H1 (cell line): ENCODE data around the gene TBC1D10A. TPM values are rescaled to one million over a fixed set of nuclear protein-coding genes. Genes with fewer than 3 reads are reported as not detected.

Experiments used
- CTCF ChIA-PET: fragments of 300-600 bp; sonication (Branson Sonifier 250); formaldehyde crosslinking; loops from one replicate; lab custom pipeline; 2021; ENCODE audit not compliant: partially characterized antibody; lab: Charles Lee
- POLR2A ChIA-PET: fragments of 300-600 bp; sonication (Branson Sonifier 250); formaldehyde crosslinking; loops from one replicate; lab custom pipeline; 2021; ENCODE audit warnings: inconsistent platforms; ENCODE audit not compliant: partially characterized antibody; lab: Charles Lee
- DNase-seq, 2 experiments: peaks; one replicate each; pipeline versions ENCODE4 v3.0.0 to v3.0.0-alpha.2; 2010 to 2022; ENCODE audit warnings: low spot score in 2 of 2, low read depth in 1 of 2, mixed read lengths in 1 of 2
- FAIRE-seq: peaks from 2 replicates; lab custom pipeline; 2011; peaks lifted over from hg19 to GRCh38; lab: Jason Lieb, UNC
- H2AFZ ChIP-seq: 2 replicates; pipeline ENCODE4 v1.8.1; 2012; ENCODE audit warnings: low read length, inconsistent platforms
- H2AK5ac ChIP-seq: 2 replicates; pipeline ENCODE4 v1.6.1; 2013; ENCODE audit warnings: low read depth, low read length
- H2BK120ac ChIP-seq: replicated peaks from 2 replicates; pipeline ENCODE3; 2013; ENCODE audit warnings: low read depth, low read length, inconsistent platforms
- H2BK12ac ChIP-seq: 2 replicates; pipeline ENCODE4 v1.6.1; 2013; ENCODE audit warnings: low read depth, low read length
- H2BK15ac ChIP-seq: 2 replicates; pipeline ENCODE4 v1.6.1; 2013; ENCODE audit warnings: low read length
- H2BK20ac ChIP-seq: 2 replicates; pipeline ENCODE4 v1.6.1; 2013; ENCODE audit warnings: low read length
- H2BK5ac ChIP-seq: 2 replicates; pipeline ENCODE4 v1.6.1; 2013; ENCODE audit warnings: low read depth, low read length
- H3K14ac ChIP-seq: 2 replicates; pipeline ENCODE4 v1.6.1; 2013; ENCODE audit warnings: inconsistent platforms; ENCODE audit not compliant: insufficient read length
- H3K18ac ChIP-seq: 2 replicates; pipeline ENCODE4 v1.6.1; 2013; ENCODE audit warnings: low read length; ENCODE audit errors: extremely low read depth
- H3K23ac ChIP-seq: 2 replicates; pipeline ENCODE4 v1.6.1; 2013; ENCODE audit warnings: inconsistent platforms; ENCODE audit not compliant: insufficient read length
- H3K23me2 ChIP-seq: 2 replicates; pipeline ENCODE4 v1.6.1; 2013; ENCODE audit warnings: low read depth, low read length
- H3K27ac ChIP-seq: 2 replicates; pipeline ENCODE4 v1.6.1; 2011; ENCODE audit warnings: low read depth, low read length, inconsistent platforms
- H3K27me3 ChIP-seq, 4 experiments: replicated peaks in 1 of 4; 1 replicate in 1 of 4; 2 replicates in 3 of 4; pipeline versions ENCODE4 v1.6.1 to v1.8.1; 2011 to 2013; ENCODE audit warnings: low read length in 3 of 4, mild to moderate bottlenecking in 3 of 4, inconsistent platforms in 2 of 4, mixed read lengths in 2 of 4, moderate library complexity in 1 of 4; ENCODE audit not compliant: control insufficient read depth in 3 of 4, insufficient read depth in 3 of 4; ENCODE audit errors: extremely low read depth in 1 of 4
- H3K36me3 ChIP-seq, 4 experiments: 2 replicates each; pipeline versions ENCODE4 v1.6.1 to v1.8.1; 2011 to 2013; ENCODE audit warnings: mild to moderate bottlenecking in 4 of 4, low read length in 3 of 4, moderate library complexity in 2 of 4, control low read depth in 1 of 4, inconsistent platforms in 1 of 4; ENCODE audit not compliant: insufficient read depth in 4 of 4, control insufficient read depth in 2 of 4
- H3K4ac ChIP-seq: replicated peaks from 2 replicates; pipeline ENCODE3; 2013; ENCODE audit warnings: low read length, low read depth, mixed read lengths, inconsistent platforms; ENCODE audit not compliant: insufficient read length
- H3K4me1 ChIP-seq, 4 experiments: replicated peaks in 1 of 4; 1 replicate in 1 of 4; 2 replicates in 3 of 4; pipeline versions ENCODE4 v1.6.1 to v1.8.1; 2011 to 2013; ENCODE audit warnings: low read length in 3 of 4, inconsistent platforms in 2 of 4, mixed read lengths in 1 of 4; ENCODE audit not compliant: insufficient read depth in 4 of 4, control insufficient read depth in 3 of 4
- H3K4me2 ChIP-seq, 2 experiments: 2 replicates each; pipeline versions ENCODE4 v1.6.1 to v1.8.1; 2011 to 2013; ENCODE audit warnings: low read depth in 2 of 2, low read length in 2 of 2, control low read depth in 1 of 2, inconsistent platforms in 1 of 2, mild to moderate bottlenecking in 1 of 2; ENCODE audit not compliant: insufficient read depth in 1 of 2
- H3K4me3 ChIP-seq, 4 experiments: fragments of 200-600, 300-600 bp in 1 of 4; sonication (generic), shearing (Covaris generic), sonication (Bioruptor Twin) in 1 of 4; 2 replicates each; pipeline versions ENCODE4 v1.5.1 to v1.8.1; 2011 to 2016; ENCODE audit warnings: low read length in 4 of 4, low read depth in 3 of 4, control low read depth in 2 of 4, inconsistent platforms in 2 of 4, mild to moderate bottlenecking in 2 of 4, mixed read lengths in 1 of 4, moderate library complexity in 1 of 4; ENCODE audit not compliant: insufficient read depth in 2 of 4; ENCODE audit errors: extremely low read depth in 1 of 4
- H3K56ac ChIP-seq: replicated peaks from 2 replicates; pipeline ENCODE3; 2013; ENCODE audit warnings: low read depth, mild to moderate bottlenecking, mixed read lengths, low read length, inconsistent platforms; ENCODE audit not compliant: insufficient read length
- H3K79me1 ChIP-seq: 2 replicates; pipeline ENCODE4 v1.6.1; 2013; ENCODE audit warnings: low read depth, low read length, control low read depth
- H3K79me2 ChIP-seq, 2 experiments: 2 replicates each; pipeline versions ENCODE4 v1.6.1 to v1.8.1; 2012 to 2013; ENCODE audit warnings: low read length in 2 of 2, mild to moderate bottlenecking in 2 of 2, inconsistent platforms in 1 of 2; ENCODE audit not compliant: insufficient read depth in 2 of 2, control insufficient read depth in 1 of 2
- H3K9ac ChIP-seq, 4 experiments: replicated peaks in 1 of 4; 1 replicate in 1 of 4; 2 replicates in 3 of 4; pipeline versions ENCODE4 v1.6.1 to v1.8.1; 2011 to 2013; ENCODE audit warnings: low read depth in 3 of 4, low read length in 3 of 4, control low read depth in 2 of 4, mild to moderate bottlenecking in 2 of 4, moderate library complexity in 2 of 4, inconsistent platforms in 1 of 4; ENCODE audit errors: extremely low read depth in 1 of 4
- H3K9me3 ChIP-seq, 2 experiments: 2 replicates each; pipeline versions ENCODE4 v1.6.1 to v1.8.1; 2012 to 2013; ENCODE audit warnings: mild to moderate bottlenecking in 2 of 2, moderate library complexity in 2 of 2, control low read depth in 1 of 2, inconsistent platforms in 1 of 2, low read depth in 1 of 2, low read length in 1 of 2, mixed read lengths in 1 of 2; ENCODE audit not compliant: insufficient read depth in 2 of 2
- H4K20me1 ChIP-seq, 2 experiments: replicated peaks in 1 of 2; 2 replicates each; pipeline versions ENCODE3 to v1.8.1; 2011 to 2013; ENCODE audit warnings: inconsistent platforms in 2 of 2, low read length in 2 of 2, mild to moderate bottlenecking in 1 of 2; ENCODE audit not compliant: insufficient read depth in 2 of 2, control insufficient read depth in 1 of 2
- H4K5ac ChIP-seq: 2 replicates; pipeline ENCODE4 v1.6.1; 2013; ENCODE audit warnings: low read length, low read depth, mixed read lengths, inconsistent platforms; ENCODE audit not compliant: insufficient read length
- H4K8ac ChIP-seq: 2 replicates; pipeline ENCODE4 v1.8.0; 2013; ENCODE audit warnings: mild to moderate bottlenecking, moderate library complexity, low read length, inconsistent platforms; ENCODE audit not compliant: insufficient read depth; ENCODE audit errors: extremely low read depth
- H4K91ac ChIP-seq: replicated peaks from 2 replicates; pipeline ENCODE3; 2013; ENCODE audit warnings: low read length, mixed read lengths, inconsistent platforms; ENCODE audit not compliant: insufficient read length
- BRCA1 ChIP-seq: IDR thresholded peaks from 2 replicates; pipeline ENCODE4 v1.6.1; 2012; ENCODE audit warnings: low read depth, low read length, improper control_type of control experiment
- CHD2 ChIP-seq: IDR thresholded peaks from 2 replicates; pipeline ENCODE4 v1.6.1; 2012; ENCODE audit warnings: low read length, improper control_type of control experiment
- EZH2 ChIP-seq: fragments of 200-600 bp; sonication (generic); IDR thresholded peaks from 2 replicates; pipeline ENCODE4 v1.7.1; 2012; ENCODE audit warnings: low read depth, mild to moderate bottlenecking, moderate library complexity, low read length, inconsistent platforms; ENCODE audit not compliant: severe bottlenecking
- FOSL1 ChIP-seq: IDR thresholded peaks from 2 replicates; pipeline ENCODE4 v1.6.1; 2011; ENCODE audit warnings: mild to moderate bottlenecking, low read depth, low read length, moderate library complexity; ENCODE audit not compliant: insufficient read depth
- PHF8 ChIP-seq: fragments of 200-600 bp; sonication (generic); conservative IDR thresholded peaks from 2 replicates; pipeline ENCODE4 v1.7.1; 2012; ENCODE audit warnings: low read depth, mild to moderate bottlenecking, inconsistent platforms, low read length, moderate library complexity
- POU5F1 ChIP-seq: IDR thresholded peaks from 2 replicates; pipeline ENCODE4 v1.6.1; 2011; ENCODE audit warnings: low read depth, mild to moderate bottlenecking, low read length, moderate library complexity
- RBBP5 ChIP-seq: IDR thresholded peaks from 2 replicates; pipeline ENCODE4 v1.7.1; 2012; ENCODE audit warnings: low read depth, mild to moderate bottlenecking, inconsistent platforms, low read length, moderate library complexity, borderline replicate concordance
- RNF2 ChIP-seq: fragments of 200-900, 300-1000 bp; sonication (generic); IDR thresholded peaks from 2 replicates; pipeline ENCODE4 v1.7.1; 2016; ENCODE audit warnings: borderline replicate concordance, low read depth, mild to moderate bottlenecking, antibody characterized with exemption, low read length; ENCODE audit not compliant: poor library complexity, severe bottlenecking; ENCODE audit errors: missing control alignments
- SAP30 ChIP-seq: fragments of 300-600 bp; sonication (generic); IDR thresholded peaks from 2 replicates; pipeline ENCODE4 v1.7.1; 2012; ENCODE audit warnings: low read length, moderate library complexity, mild to moderate bottlenecking, inconsistent platforms; ENCODE audit not compliant: insufficient read depth, insufficient replicate concordance
- SIN3A ChIP-seq, 2 experiments: IDR thresholded peaks in 1 of 2; conservative IDR thresholded peaks in 1 of 2; 2 replicates each; pipeline ENCODE4 v1.6.1; 2011 to 2012; ENCODE audit warnings: low read length in 2 of 2, improper control_type of control experiment in 1 of 2, low read depth in 1 of 2, mild to moderate bottlenecking in 1 of 2
- SP4 ChIP-seq: IDR thresholded peaks from 2 replicates; pipeline ENCODE4 v1.6.1; 2012; ENCODE audit warnings: low read length, inconsistent platforms
- TBP ChIP-seq: IDR thresholded peaks from 2 replicates; pipeline ENCODE4 v1.6.1; 2011; ENCODE audit warnings: low read depth, low read length, improper control_type of control experiment
- ZNF274 ChIP-seq: IDR thresholded peaks from 2 replicates; pipeline ENCODE4 v1.7.0; 2012; ENCODE audit warnings: low read length, borderline replicate concordance; ENCODE audit errors: extremely low read depth
- WGBS, 2 experiments: shearing (Covaris generic) in 1 of 2; methylation state at CpG; one replicate each; pipeline versions ENCODE4 v1.1.6 to v1.1.7; 2013 to 2015; ENCODE audit warnings: low lambda C conversion rate in 2 of 2, mixed read lengths in 2 of 2, inconsistent platforms in 1 of 2, low coverage in 1 of 2, missing lambda C conversion rate in 1 of 2; ENCODE audit not compliant: insufficient replicate concordance in 2 of 2, insufficient coverage in 1 of 2, insufficient read length in 1 of 2; ENCODE audit errors: extremely low coverage in 1 of 2, missing lambda C conversion rate in 1 of 2; 5-methylcytosine and 5-hydroxymethylcytosine counted together
- polyA plus RNA-seq, 7 experiments: library from polyadenylated mRNA; depleted of rRNA in 3 of 7; stranded (reverse) in 5 of 7; unstranded in 2 of 7; fragments of >200 nt in 5 of 7; fragments of 200-250 nt in 2 of 7; gene quantifications; 1 replicate in 5 of 7; 2 replicates in 1 of 7; 4 replicates in 1 of 7; pipeline versions ENCODE4 v1.2.1 to v1.2.3, GENCODE V29; 2011 to 2013; ENCODE audit warnings: missing spikeins in 2 of 7, mixed read lengths in 2 of 7
- total RNA-seq: library from RNA; stranded (reverse); fragmentation: NEBNext Ultra II Directional; extraction: Animal tissue kit (Norgen Biotek cat#: 25700); gene quantifications from 2 replicates; pipeline ENCODE4 v1.2.1, GENCODE V29; 2021

TBC1D10A gene
- total and polyA plus RNA-seq, 2 of the 8 experiments (the other 6 are each of a cell fraction or from before 2014, with no cell fraction given), result 5.4 to 7.0 TPM

- 88% methylated on average over 13 of the region's 13 CpGs; no CpG with 5 or more reads in 1 of the 2 experiments for WGBS, 2 experiments
- Histone ChIP-seq H3K27me3 (no peaks in the 10 kb centered on the region; a peak in 1 of 7 replicates), H3K27ac (no peak overlapping the region; the same call in 1 of the 2 replicates), H3K79me1 (no peaks in the 10 kb centered on the region), H3K4ac (no peak overlapping the region), H2AFZ (no peak overlapping the region), H3K4me3 (no peak overlapping the region), H3K14ac (no peak overlapping the region), H3K9ac (no peak overlapping the region), H2BK15ac (no peak overlapping the region), H3K18ac (no peak overlapping the region), H3K23me2 (no peaks in the 10 kb centered on the region), H2BK12ac (no peak overlapping the region; the same call in 1 of the 2 replicates), H2BK20ac (no peak overlapping the region), H4K5ac (no peak overlapping the region), H2BK5ac (0 out of 2 replicates have a peak overlapping the region, but pooled peaks have one; percentile 23), H3K79me2 (no peaks in the 10 kb centered on the region), H3K36me3 (0 out of 8 replicates have a peak, but pooled peaks cover 0 to 3% (median 0%) of the 10 kb centered on the region in 4 experiments), H2BK120ac (no peak overlapping the region), H3K4me2 (no peak overlapping the region), H4K20me1 (peaks cover 3 to 7% of the 10 kb centered on the region in 2 experiments), H3K23ac (no peak overlapping the region), H3K56ac (no peak overlapping the region), H2AK5ac (no peak overlapping the region), H4K8ac (0 out of 2 replicates have a peak overlapping the region, but pooled peaks have one; percentile 18), H3K4me1 (peaks cover 0 to 2% (median 0%) of the 10 kb centered on the region in 4 experiments; a peak in 1 of 7 replicates), H4K91ac (peak overlapping the region; percentile 42), H3K9me3 (no peaks in the 10 kb centered on the region)
- DNase-seq (no peak), FAIRE-seq (no peak)
- ChIA-PET POLR2A (interaction anchor here (1.1 to 11.8 kb wide), 6 partner anchors 12 to 107 kb away, joined by 3 to 129 read pairs (median 4); partner anchors contain the start of genes CCDC157 and SF3A1), CTCF (interaction anchor here (0.8 to 6.3 kb wide), 4 partner anchors 10 to 83 kb away, joined by 3 to 28 read pairs (median 15); partner anchors contain the start of genes CASTOR1 and RNF215)
- no peak for TF ChIP-seq SAP30
- no peak for TF ChIP-seq BRCA1
- no peak for TF ChIP-seq POU5F1
- TF ChIP-seq PHF8, result no peak
- no peak for TF ChIP-seq RBBP5
- TF ChIP-seq EZH2, result no peak
- TF ChIP-seq SIN3A (conservative IDR thresholded peaks at IDR 0.05 in 1 of 2, IDR thresholded peaks at IDR 0.05 in 1 of 2; ENCODE audit: low read depth in 1 of 2, low read length in 2 of 2), result no peak
- TF ChIP-seq FOSL1, result no peak
- TF ChIP-seq RNF2, result no peak
- TF ChIP-seq ZNF274, result no peak
- TF ChIP-seq TBP, result no peak
- no peak for TF ChIP-seq SP4
- no peak for TF ChIP-seq CHD2
Observed at GRCh38 chr22:30371981-30372380, 45.2 kb upstream of the TBC1D10A start.
